NCI-H446 treated with DMSO at 0.1 percent for 48 hours (cell line): ENCODE data around the gene CPLANE2.
A peak's percentile ranks its signal among the peaks of the same experiment; 100 is the strongest.
"Not testable (repeated sequence)": the region's sequence is repeated elsewhere in the genome, so short reads cannot be mapped to it uniquely, and the experiment has no call there.

Experiments
- DNase-seq: peaks from one replicate; lab custom pipeline; 2025; lab: John Stamatoyannopoulos, UW

CPLANE2 gene

GRCh38 chr1:16229976-16230740, 6.8 kb downstream of the CPLANE2 start:
- DNase-seq: no peak

- no peak for DNase-seq
These were observed 10.3 kb downstream of the CPLANE2 start for GRCh38 chr1:16226490-16227179.

DNA sequence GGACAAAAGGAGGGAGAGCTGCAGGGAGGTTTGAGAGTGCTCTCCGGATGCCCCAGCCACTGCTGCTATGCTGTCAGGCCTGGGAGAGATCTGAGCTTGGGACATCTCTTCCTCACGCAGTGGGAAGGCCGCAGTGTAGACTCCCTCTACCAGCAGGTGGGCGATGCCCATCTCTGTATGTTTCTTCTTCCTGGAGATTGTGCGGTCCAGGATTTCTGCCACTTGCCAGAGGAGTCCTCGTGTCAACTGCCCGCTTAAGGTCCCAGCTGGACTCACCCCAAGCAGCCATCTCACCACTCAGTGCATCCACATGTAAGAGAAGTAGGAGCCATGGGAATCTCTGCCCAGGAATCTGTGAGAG, 10.9 kb downstream of the CPLANE2 start:
- DNase-seq: no peak

- DNase-seq: peak; percentile 41
These were observed 12.5 kb downstream of the CPLANE2 start for GRCh38 chr1:16224472-16224871.

- DNase-seq: not testable (repeated sequence)
These were observed 14.3 kb downstream of the CPLANE2 start for GRCh38 chr1:16222716-16223115.

- DNase-seq: no peak
These were observed 15.5 kb downstream of the CPLANE2 start for GRCh38 chr1:16221499-16221898.

DNA sequence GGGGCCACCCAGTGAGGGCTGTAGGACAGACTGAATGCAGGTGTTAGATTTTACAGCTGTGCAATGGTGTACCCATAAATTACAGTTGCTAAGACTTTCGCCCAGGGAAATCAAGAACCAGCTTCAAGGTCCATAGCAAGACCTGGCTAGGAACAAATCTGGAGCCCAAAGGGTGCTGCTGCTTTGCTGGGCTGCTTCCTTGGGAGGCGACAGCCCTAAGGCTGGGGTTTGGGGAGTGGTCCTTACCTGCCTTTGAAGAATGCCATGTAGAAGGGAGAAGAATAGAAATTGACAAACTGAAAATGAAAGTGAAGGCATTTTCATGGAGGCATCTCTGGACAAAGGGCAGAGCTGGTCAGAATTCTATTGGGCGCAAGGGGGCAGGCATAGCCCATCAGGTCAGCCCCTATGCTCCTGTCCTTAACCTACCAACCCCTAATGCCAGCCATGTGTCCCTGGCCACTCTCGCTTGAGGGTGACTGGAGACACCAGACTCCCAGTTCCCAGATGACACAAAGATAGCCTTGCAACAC, 16.9 kb downstream of the CPLANE2 start:
- DNase-seq: no peak

DNA sequence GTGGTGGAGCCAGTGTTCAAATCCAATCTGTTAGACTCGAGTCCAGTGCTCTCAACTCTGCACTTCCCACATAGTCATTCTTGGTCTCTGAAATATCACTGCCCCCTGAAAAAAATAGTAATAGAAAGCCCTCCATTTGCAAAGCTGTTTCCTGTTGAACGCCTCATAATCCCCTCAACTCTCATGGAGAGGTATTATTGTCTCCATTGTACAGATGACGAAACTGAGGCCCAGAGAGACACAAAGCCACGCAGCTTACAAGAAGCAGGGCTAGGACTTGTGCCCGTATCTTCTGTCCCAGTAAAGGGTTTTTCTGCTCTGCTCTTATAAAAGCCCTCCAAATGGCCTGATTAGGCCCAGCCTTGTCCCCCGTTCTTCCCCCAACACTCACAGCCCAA, 18.3 kb downstream of the CPLANE2 start:
- no peak for DNase-seq

DNA sequence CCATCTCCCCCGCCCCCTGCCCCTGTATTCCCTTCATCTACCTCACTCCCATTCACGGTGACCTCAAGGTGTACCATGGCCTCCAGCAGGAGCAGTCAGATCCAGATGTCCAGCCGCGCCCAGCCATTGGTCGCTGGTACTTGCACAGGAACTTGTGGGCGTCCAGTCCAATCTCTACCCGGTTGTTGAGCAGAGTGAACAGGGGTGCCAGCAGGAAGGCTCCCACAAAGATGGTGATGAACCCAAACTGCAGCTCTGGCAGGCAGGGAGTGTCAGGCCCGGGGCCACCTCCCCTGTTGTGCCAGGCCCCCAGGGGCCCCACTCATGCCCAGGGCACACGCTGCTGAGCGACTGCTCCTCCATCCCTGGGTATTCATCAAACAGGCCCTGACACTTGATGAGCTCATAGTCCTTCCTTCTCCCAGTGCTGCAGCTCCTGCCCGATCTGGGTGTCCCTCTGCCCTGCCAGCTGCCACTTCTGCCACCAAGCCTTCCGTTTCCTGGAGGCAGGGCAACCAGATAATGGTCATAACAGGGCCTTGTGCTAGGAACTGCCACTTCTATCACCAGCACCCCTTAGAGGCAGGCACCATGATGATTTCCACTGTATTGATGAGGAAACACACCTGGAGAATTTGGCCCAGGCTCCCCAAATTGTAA, 18.8 kb downstream of the CPLANE2 start:
- DNase-seq: no peak

- DNase-seq: peak; percentile 49
These were observed 19.8 kb downstream of the CPLANE2 start for GRCh38 chr1:16217061-16217785.

GRCh38 chr1:16215882-16216753, 20.9 kb downstream of the CPLANE2 start:
- DNase-seq: no peak

GRCh38 chr1:16215240-16215639, 21.7 kb downstream of the CPLANE2 start:
- not testable (repeated sequence) for DNase-seq

- not testable (repeated sequence) for DNase-seq
These were observed 23.4 kb downstream of the CPLANE2 start for GRCh38 chr1:16213544-16213943.

DNA sequence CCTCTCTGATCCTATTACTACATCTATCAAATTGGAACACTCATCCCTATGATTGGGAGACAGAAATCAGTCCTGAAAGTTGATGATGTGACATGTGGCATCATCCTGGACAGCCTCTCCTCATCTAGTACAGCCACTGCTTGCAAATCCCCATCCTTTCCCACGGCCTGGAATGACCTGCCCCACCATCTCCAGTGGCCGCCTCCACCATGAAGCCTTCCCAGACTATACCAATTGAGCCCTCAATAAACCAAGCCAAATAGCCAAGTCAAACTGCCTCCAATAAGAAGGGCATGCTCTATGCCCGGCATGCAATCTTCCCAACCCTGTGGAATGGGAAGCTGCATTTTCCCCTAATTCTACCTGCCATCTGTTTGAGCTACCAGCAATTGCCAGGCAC, 24.0 kb downstream of the CPLANE2 start:
- no peak for DNase-seq

DNA sequence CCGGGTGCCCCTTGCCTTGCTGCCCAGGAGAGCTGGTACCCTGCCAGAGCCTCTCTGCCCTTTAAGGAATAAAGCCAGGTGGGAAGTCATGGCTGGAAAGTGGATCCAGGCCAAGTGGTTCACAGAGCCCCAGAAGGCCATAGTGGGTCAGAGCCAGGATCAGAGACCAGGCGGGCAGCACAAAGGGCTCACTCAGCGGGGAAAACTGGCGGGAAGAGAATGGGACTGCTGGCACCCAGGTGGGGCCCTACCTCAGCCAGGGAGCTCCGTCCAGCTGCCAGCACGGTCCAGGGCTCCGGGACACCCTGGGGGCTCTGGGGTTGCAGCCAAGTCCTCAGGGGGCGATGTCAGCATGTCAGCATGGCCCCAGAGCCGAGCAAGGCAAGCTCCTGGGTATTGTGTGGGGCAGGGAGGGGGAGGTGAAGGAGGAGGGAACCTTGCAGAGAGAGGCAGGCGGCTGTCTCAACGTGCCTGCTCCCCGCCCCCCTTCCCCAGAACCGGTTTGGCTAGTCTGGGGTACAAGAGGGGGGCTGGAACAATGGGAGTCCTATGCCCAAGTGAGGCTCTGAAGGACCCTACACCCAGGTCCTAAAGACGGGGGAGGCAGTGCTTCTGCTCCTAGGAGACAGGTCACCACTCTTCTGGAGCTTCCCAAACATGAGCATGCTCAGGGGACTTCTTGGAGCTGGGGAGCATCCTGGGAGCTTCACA, 24.6 kb downstream of the CPLANE2 start, which contains the start of gene ARHGEF19:
ARHGEF19 (minus strand) TSS at position 402 of the 711 bp plus-strand sequence. CDS start 3,598 bp downstream, outside the sequence.
- DNase-seq: peak; percentile 42

DNA sequence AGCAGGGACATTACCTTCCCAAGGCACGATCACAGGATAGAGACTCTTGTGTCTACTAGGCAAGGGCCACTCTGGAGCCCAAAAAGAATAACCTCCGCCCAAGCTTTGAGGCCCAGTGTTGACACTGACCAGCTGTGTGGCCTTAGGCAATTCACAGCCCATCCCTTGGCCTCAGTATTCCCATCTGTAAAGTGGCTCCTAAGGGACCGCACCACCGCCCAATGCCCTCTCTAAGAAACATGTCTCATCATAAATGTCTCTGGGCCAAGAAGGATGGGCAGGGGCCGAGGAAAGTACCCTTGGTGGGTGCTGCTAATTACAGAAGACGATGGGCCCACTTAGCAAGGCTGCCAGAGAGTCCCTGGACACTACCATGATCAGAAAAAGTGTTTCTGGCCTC, 25.2 kb downstream of the CPLANE2 start:
- no peak for DNase-seq

DNA sequence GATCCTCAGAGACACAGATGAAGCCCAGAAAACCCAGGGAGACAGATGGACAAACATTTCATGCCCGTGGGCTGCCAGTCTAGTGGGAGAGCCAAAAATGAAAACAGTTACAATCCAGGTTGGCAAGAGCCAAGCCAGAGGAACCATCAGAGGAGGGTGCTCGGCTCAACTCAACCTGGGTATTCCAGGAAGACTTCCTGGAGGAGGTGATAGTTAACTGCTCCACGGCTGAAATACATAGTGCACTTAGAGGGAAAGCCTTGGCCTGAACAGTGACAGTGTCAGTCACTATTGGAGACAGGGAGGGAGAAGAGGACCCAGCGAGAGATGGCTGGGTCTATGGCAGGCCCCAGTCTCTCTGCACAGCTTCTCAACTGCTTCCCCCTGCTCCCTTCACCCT, 26.4 kb downstream of the CPLANE2 start:
- peak; percentile 73 for DNase-seq

- DNase-seq: no peak
These were observed 27.1 kb downstream of the CPLANE2 start for GRCh38 chr1:16209847-16210407.

DNA sequence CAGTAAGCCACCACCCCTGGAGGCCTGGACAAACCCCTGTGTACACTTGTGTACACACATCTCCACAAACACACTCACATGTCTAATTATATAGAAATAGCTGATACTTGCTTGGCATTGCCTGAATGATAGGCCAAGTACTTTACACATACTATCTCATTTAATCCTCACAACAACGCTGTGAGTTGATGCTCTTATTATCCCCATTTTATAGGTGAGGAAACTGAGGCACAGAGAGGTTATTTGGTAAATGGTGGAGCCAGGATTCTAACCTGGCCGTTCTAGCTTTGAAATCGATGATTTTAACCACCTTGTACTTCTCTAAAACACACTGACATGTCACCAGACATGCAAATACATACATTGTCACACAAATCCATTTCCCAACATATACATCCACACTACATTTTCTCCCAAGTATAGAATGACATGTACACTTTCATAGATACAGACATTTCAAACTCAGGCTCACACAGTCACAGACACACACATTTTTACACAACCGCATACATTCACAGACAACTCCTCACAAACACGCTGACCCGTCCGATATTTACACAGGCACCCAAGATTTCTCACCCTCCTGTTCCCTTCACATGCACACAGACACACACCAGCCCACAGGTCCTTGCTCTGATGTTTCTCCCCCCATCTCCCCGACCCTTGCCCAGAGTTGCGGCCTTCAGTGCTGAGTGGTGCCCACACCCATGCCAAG, 27.7 kb downstream of the CPLANE2 start:
- no peak for DNase-seq
